Stimulated activated naive CD4-positive, alpha-beta T cell treated with Interleukin-2 at 50 U/mL for 16 hours (primary cell): ENCODE results near the gene TTC13.

ENCODE experiments used
- DNase-seq: peaks from one replicate; lab custom pipeline; 2025; lab: John Stamatoyannopoulos, UW

The TTC13 gene

GRCh38 chr1:230870916-230871315 lies 107.7 kb downstream of the TTC13 start:
- no peak for DNase-seq

GRCh38 chr1:230869500-230869899 lies 109.2 kb downstream of the TTC13 start:
- DNase-seq, result no peak

DNA sequence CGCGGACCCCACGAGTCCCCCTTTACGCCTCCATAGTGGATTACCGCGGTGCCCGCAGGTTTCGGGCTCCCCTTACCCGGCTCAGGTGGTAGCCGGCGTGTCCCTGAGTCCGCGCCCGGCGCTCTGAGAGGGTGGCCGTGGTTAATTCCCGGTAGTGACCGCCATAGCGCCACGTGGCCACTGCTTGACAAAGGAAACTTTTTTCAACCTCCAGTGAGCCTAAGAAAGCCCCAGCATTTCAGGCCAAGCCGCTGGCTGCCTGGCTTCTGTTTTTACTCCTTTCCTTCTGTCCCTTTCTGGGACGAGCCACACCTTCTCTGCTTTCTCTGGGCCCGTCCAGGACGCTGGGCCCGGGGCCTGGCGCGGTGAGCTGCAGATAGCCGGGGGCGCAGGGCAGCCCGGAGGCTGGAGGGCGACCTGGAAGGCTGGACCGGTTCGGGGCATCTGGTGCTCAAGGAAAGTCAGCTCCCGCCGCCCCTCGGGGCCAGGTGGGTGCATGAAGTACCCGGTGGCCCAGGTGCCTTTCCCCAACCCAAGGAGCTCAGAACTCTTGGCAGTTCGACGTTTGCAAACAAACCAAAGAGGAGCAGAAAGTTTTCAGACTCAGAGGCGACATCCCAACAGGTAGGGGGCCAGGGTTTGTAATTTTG lies 109.8 kb downstream of the TTC13 start:
- DNase-seq, result no peak

GRCh38 chr1:230867903-230868735 lies 110.5 kb downstream of the TTC13 start, which contains the start of gene C1orf198:
C1orf198 (minus strand) TSS chr1:230868521; CDS start chr1:230868512, 9 bp downstream.
- peak; percentile 63 for DNase-seq

- DNase-seq, result no peak
These were observed 111.4 kb downstream of the TTC13 start for GRCh38 chr1:230867101-230867902.

GRCh38 chr1:230866171-230867070 lies 112.2 kb downstream of the TTC13 start:
- DNase-seq, result no peak

GRCh38 chr1:230865062-230865817 lies 113.4 kb downstream of the TTC13 start:
- DNase-seq, result no peak

DNA sequence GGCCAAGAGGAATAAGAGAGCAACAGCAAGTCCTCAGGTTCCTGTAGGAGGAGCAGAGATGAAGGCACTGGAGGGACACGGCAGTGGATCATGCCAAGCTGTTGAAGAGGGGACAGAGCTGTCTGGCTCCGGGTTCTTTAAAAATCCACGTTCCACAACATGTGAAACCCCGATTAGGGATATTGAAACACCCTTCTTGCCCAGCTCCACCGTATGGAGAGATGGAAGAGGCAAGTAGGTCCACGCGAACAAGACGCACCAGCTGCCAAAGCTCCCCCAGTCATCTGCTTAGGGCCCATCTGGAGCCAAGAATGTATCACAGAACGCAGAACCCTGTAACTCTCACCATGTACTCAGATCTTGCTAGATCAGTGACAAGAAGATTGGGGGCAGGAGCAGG lies 114.2 kb downstream of the TTC13 start:
- no peak for DNase-seq

GRCh38 chr1:230863449-230863848 lies 115.2 kb downstream of the TTC13 start:
- DNase-seq, result no peak

GRCh38 chr1:230861970-230862595 lies 116.6 kb downstream of the TTC13 start:
- DNase-seq, result no peak

DNA sequence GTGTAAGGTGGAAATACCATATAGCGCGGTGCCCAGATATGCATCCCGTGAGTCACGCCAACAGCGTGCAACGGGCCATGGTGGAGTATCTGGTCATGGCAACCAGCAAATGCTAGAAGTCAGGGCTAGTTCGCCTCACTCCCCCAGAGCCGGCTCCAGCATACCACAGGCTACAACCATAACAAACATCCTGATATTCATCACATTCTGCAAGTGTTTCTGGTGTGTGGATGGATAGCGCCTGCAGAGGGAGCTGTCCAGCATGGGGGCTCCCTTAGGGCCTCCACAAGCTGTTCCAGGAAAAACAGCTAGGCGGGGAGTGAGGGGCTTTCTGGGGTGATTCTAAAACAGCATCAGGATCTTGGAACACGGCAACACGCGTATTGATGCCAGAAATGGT lies 117.2 kb downstream of the TTC13 start:
- DNase-seq, result no peak

DNA sequence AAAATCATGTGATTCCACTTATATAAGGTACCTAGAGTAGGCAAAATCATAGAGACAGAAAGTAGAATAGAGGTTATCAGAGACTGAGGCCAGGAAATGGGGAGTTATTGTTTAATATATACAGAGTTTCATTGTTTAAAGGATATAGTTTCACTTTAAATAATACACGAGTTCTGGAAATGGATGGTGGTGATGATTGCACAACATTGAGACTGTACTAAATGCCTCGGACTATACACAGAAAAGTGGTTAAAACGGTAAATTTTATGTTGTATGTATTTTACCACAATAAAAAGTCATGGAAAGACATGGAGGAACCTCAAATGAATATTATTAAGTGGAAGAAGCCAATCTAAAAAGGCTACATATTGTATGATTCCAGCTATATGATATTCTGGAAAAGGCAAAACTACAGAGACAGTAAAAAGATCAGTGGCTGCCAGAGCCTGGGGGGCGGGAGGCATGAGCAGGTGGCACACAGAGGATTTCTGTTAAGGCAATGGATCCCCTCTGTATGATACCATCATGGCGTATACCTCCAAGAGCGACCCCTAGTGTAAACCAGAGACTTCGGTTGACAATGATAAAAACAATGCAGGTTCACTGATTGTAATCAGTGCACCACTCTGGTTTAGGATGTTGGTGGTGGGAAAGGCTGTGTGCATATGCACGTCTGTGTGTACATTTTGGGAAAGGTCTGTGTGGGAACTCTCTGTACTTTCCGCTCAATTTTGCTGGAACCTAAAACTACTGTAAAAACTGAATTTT lies 117.9 kb downstream of the TTC13 start:
- no peak for DNase-seq

DNA sequence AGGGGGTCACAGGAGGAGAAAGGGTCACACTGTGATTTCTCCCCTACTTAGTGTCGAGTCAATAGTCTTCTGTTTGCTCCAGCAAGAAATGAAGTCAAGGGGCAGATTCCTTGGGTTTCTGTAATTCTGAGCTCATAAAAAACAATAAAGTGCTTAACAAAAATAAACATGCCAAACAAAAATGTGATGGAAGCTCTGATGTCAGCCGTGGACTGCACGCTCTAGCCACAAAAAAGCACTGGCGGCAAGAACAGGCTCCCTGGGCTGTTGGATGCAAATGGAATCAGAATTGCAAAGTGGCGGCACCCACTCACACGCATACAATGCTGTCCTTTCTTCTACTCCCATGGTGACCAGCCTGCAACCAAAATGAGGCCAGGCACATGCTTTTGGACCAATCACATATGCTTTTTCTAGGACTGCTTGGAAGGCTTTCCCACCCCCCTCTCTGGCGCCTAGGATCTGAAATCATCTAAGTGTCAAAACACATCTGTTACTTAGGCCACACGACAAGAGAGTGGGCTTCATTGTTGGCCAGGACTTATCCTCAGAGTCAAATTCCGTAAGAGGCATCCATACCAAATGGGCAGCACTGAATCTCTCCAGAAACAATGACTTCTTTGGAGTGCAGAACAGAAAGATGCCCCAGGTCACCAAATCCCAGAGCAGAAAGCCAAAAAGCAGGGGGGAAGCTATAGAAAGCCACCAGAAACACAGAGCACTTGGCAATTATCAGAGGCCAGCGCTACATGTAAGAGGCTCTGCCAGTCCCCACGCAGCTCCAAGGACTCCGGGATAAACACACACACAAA lies 119.5 kb downstream of the TTC13 start:
- no peak for DNase-seq

DNA sequence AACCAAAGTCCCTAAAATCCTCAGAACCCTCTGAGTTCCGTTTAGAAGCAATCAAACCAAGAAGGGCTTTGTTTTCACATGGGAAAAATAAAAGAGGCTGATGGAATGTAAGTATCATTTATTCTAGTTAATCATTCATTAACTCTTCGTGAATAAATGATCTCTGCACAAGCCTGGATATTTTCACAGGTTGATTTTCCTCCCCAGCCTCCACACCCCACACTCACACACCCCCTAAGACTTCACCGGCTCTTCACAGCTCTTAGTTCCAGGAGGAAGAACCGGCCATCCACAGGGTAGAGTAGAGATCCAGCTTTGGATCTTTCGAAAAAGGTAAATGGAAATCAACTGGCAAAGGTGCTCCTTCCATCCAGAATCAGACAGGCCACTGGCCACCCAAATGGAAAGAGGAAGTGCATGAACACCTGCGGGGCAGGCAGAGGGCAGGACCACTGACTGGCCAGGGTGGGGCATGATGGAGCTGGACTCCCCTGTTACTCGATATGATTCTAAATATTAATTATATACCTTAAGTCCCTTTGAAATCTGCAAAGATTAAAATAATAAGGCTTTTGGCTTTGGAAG lies 120.3 kb downstream of the TTC13 start:
- DNase-seq, result no peak

DNA sequence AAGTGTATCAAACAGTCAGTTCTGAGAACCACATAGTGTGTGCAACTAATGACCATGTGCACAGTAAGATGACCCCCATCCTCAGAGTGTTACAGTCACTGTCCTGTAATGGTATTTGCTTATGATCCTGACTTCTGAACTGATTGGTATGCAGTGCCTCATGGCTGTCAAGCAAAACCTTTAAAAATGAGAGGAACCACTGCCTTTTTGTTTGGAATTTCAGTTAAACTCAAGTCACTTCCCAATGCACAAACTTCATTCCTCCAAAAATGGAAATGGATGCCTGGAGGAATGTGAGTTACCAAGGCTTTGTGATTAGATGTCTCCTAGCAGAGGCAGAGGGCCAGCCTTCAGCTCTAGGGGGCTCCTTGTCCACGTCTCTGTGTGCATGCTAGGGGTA lies 120.8 kb downstream of the TTC13 start:
- no peak for DNase-seq

- DNase-seq, result no peak
These were observed 121.6 kb downstream of the TTC13 start for GRCh38 chr1:230857077-230857476.
